ENCODE results near the gene STRA8.
"Not testable (repeated sequence)": the region's sequence is repeated elsewhere in the genome, so short reads cannot be mapped to it uniquely, and the experiment has no call there.

Gene STRA8

DNA sequence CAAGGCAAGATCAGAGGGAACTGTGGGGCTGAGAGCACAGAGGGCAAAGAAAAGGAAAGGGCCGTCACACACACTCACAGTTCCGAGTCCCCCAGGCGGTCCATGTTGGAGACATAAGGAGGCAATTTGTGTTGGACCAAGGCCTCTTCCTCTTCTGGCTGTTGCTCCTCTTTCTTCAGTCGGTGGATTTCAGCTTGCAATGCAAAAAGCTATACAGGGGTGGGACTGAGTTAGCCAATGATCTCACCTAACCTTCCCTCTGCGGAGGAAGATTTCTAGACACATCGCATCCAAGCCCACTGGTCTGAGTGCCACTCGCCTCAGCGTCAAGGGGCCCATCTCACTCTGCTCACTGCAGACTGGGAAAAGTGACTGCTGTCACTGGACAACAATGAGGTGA is 27.8 kb upstream of the STRA8 start:
- no peak for DNase-seq (ENCODE audit: low read depth)

DNA sequence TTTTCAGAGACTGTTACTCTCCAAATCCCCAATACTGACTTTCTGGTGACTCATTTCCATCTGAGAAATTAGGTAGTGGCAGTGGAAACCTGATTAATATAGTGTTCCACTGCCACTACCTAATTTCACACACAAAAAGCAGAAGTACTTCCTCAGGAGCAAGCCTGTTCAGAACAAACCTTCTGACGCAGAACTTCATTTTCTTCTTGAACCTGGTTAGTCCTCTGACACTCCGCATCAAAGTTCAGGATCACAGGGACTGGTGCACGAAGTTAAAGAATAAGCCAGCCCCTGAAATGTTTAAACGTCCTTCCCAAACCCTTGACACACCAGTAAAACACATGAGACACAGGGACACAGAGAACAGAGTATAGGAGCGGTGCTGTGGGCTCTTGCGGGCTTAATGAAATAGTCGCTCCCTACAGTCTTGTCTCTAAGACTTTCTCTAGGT is 26.7 kb upstream of the STRA8 start:
- no peak for DNase-seq (ENCODE audit: low read depth)

DNA sequence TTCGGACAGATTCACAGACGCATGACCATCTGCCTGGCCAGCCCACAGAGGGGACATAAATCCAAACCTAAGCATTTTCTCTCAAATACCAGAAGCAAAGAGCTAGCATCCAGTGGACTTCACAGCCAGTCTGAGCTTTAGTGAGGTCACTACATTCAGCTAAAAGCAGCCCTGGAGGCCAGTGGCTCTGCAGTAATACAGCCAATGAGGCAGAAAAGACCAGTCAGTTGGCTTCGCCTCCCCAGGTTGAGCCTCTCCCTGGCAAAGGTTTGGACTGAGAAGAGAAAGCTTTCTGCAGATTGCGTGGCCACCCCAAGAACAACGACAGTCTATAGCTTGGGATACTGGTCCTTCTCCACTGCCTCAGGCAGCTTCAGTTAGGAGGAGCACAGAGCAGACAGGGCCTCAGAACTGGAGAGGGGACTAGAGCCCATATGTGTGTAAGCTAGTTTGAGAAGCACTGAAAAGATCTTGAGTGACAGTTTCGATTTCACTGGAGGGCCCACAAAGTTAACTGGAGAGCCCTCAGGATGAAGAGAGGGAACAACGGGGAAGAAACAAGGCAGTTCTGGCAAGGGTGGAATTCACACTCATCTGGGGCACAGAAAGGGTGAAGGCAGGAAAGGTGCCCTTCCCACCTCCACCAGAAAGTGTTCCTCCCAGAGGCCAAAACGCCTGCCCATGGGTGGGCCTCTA is 26.1 kb upstream of the STRA8 start:
- no peak for DNase-seq (ENCODE audit: low read depth)

DNA sequence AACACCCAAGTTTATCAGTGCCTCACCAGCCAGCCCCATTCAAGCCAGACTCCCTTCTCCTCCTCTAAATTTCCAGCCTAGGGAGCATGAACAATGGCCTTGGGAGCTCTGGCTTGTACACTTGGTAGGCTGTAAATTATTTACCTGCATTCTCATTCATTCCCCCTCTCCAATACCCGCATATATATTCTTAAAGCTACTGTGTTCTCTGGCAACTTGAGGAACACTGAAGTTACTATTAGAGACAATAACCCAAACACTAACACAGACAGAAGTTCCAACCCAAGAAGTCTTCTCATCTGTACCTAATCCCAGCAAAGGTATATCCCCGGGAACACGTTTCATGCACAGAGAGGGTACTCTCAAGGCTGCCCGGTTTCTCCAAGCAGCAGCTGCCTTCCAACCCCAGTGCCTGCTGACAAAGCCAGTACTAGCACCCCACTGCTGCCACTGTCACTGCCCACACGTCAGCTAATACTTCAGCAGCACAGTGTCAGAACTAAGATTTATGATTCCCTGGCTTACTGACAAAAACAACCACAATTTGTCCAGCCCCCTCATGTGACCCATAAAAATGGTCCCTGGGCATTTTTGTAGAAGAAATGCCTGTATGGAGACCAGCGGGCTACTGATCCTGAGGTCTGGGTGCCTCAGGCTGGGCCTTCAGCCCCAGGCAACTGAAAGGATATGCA is 25.4 kb upstream of the STRA8 start:
- no peak for DNase-seq (ENCODE audit: low read depth)

DNA sequence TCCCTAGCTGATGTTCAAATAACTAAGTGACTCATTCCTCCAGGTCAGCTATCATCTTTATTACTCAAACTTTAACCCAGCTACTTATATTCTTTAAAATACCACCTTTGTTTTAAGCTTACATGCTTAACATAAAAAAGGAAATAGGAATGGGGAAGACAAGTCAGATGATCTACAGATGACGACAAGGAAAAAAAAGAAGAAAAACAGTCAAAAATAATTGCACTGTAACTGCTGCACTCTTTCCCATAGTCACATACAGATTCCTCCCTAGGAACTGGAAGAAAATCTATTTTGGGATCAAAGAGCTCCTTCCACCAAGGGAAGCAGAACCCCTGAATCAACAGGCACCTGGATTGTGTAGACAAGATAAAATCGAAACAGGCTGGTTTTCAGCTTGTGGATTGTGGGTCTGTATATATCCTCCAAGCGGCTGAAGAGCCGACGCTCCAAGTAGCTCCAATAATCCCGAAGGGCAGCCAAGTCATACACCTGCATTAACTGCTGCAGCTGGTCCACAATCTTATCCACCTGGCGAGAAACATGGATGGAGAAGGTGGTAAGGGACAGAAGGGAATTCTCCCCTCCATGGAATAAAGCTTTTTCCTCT is 24.3 kb upstream of the STRA8 start:
- DNase-seq (ENCODE audit: low read depth) = no peak

DNA sequence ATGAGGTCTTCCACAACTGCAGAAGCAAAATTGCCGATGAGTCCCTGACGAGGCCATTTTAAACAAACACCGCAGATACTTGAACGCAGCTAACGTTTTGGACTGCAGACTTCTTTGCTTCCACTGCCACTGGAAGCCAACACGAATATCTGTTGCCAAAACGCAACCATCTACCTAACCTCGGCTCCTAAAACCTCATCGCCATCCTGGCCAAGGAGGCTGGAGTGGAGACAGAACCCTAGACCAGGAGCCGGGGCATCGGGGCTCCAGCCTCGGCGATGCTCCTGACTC is 22.8 kb upstream of the STRA8 start:
- no peak for DNase-seq (ENCODE audit: low read depth)

DNA sequence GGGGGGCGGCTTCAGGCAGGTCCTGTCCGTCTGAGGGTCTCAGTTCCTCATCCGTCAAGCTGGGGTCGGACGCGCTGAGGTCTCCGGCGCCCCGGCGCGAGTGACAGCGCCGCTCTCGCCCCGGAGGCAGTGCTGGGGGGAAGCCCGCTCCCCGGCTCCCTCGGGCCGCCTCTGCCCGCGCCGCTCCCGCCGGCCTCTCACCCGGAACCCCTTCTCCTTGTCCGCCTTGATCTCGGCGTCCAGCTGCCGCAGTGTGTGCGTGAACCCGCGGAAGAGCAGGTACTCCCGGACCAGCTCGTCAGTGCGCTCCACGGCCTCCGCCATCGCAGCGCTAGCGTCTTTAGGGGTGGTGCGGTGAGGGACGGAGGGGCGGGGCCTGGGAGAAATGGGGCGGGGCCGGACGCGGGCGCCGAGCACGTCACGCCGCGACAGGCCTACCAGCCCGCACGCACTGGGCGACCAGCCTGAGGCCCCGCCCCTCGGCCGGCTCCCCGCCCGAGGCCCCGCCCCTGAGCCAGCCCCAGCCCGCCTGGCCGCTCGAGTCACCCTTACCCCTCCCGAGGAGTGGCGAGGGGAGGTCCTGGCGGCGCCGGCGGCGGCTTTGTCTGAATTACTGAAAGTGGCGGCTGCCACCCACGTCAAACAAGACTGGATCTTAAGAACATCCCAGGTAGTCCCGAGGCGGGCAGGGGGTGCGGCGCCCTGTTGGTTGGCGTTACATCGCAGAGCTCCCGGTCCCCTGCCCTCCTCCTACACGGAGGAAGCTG is 22.3 kb upstream of the STRA8 start, which contains the start of gene WDR91:
Gene WDR91 (minus strand): TSS at position 348 of the 767 bp plus-strand sequence. CDS start 24 bp downstream, at position 324.
- peak; percentile 97 for DNase-seq (ENCODE audit: low read depth)

DNA sequence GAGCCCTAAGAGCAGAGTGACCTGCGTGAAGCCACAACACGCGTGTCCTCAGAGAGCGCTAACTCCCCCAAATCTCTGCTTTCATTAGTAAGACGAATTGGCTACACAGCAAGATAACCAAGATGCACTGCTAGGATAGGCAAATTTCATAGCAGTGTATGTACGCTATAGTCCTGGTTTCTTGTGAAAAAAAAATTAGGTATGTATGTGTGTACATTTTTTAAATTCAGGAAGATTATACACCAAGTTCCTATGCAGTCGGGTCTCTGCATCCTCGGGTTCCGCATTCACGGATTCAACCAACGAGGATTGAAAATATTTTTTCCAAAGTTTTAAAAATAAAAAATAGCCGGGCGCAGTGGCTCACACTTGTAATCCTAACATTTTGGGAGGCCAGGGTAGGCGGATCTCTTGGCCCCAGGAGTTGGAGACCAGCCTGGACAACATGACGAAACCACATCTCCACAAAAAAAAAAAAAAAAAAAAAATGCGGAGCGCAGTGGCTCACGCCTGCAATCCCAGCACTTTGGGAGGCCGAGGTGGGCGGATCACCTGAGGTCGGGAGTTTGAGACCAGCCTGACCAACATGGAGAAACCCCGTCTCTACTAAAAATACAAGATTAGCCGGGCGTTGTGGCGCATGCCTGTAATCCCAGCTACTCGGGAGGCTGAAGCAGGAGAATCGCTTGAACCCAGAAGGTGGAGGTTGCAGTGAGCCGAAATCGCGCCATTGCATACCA is 21.5 kb upstream of the STRA8 start:
- not testable (repeated sequence) for DNase-seq (ENCODE audit: low read depth)

DNA sequence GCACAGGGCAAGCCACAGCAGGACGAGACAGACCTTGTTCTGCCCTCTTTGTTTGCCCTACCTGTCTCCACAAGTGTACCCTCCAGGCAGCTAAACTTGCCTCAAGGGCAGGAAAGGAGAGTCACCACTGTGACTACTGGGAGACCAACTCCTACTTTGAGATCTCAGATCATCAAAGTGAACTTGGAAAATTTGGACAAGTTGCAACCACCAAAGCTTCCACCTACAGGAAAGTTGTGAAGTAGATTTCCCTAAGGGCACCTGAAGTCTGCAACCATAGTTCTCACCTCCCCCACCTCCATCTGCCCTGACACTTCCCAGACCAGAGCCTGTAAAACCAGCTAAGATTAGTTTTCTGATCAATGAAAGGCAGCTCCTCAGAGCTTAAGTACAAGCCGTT is 19.8 kb upstream of the STRA8 start:
- no peak for DNase-seq (ENCODE audit: low read depth)

DNA sequence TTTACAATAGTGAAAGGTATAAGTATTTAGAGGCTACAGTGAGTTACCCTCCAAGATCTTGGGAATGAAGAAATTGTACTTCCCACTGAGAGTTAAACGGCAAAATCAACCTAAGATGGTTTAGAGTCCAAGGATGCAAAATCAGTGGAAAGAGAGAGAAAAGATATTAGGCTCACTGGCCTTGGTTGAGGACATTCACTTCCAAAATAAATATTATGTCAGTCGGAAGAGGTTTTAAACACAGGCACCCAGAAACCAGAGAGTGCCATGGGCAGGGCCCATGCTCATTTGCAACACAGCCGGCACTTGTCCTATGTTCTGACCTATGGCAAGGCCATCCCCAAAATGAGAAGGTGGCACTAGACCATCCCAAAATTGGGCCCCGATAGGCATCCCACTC is 18.5 kb upstream of the STRA8 start:
- DNase-seq (ENCODE audit: low read depth) = no peak

DNA sequence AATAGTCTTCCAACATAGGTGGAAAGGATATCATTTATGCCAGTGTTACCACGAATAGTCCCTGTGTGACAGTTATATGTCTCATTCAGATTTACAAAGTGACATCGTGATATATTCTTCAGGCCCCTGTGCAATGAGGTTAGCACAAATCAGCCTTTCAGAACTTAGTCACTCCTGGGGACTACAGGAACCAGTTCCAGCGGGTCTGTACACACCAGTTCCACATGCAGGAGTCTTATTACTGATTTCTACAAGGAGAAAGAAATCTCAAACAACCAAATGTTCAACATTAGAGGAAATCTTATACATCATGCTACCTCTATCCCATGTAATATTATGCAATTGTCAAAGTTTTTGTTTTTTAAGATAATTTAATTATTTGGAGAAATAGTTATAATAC is 17.9 kb upstream of the STRA8 start:
- no peak for DNase-seq (ENCODE audit: low read depth)

DNA sequence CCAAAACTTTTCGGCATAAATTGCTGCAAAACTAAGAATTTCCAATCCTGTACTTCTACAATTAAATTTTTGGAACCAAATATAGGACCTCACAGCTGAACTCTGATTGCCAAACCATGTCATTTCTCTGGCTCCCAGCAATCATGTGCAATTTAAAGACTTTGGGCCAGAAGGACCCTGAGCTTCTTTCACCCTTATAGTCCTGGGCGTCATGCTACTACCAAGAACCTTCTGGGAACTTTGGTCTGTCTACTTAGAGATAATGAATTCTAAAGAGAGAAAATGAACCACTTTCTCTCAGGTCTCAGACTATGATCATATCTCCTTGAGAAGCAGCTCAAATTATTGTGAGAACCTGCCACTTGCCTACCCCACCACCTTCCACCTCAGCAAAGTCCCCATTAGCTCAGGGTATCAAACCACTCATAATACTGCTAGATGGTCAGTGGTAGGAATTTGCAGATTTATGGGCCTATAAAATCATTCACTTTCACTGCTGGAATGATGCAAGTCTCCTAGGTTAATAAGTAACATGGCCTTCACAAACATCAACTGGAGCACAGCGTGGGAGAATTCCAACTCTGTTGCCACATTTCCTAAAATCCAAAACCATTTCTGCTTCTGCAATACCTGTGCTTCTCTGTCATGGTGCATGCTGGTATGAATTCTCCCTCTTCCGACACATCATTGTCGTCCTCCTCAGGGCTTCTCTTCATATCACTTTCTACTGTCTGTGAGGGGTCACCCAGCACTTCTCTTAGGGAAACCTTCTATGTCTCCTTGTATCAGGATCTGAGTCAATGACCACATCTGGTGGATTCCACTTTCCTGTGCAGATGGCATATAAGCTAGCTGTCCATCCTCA is 15.8 kb upstream of the STRA8 start:
- DNase-seq (ENCODE audit: low read depth) = no peak

DNA sequence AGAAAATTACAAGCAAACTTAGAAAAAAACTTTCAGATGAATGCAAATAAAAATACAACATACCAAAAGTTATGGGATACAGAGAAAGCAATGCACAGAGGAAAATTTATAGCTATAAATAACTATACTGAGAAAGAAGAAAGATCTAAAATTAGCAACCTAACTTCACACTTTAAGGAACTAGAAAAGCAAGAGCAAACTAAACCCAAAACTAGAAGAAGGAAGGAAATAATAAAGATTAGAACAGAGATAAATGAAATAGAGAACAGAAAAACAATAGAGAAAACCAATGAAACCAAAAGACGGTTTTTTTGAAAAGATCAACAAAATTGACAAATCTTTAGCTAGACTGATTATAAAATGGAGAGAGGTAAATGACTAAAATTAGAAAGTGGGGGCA is 9.6 kb upstream of the STRA8 start:
- DNase-seq (ENCODE audit: low read depth) = no peak

DNA sequence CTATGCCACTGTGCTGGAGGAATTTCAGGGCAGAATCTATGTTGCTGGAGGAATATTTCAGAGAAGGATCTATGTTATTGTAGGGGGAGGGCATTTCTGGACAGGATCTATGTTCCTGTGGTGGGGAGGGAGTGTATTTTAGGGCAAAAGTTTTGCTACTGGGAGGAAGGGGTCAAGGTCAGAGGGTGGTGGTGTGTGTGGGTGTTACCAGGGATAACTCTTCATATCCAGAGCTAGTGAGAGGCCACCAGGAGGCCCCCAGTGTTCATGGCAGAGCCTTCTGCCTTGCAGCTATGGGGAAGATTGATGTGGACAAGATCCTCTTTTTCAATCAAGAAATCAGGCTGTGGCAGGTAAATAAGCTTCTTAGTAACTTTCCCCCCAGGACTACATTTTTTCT is 2.0 kb upstream of the STRA8 start:
- no peak for DNase-seq (ENCODE audit: low read depth)

DNA sequence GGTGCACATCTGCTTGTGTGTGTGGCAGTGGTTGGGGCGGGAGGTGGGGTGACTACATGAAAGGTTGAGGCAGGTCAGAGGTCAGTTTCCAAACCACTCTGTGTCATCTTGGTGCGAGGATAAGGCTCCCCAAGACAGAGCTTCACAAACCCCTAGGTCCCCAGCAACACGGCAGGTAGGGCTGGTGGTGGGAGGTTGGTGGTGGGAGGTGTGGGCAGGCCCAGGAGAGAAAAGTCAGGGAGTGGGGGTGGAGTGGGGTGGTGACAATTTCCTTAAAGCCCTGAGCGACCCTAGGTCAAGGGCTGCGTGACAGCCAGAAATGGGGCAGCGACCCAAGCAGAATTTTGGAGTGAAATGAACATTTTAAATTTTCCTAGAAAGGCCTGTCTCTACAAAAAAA is 1.6 kb upstream of the STRA8 start:
- DNase-seq (ENCODE audit: low read depth) = no peak

DNA sequence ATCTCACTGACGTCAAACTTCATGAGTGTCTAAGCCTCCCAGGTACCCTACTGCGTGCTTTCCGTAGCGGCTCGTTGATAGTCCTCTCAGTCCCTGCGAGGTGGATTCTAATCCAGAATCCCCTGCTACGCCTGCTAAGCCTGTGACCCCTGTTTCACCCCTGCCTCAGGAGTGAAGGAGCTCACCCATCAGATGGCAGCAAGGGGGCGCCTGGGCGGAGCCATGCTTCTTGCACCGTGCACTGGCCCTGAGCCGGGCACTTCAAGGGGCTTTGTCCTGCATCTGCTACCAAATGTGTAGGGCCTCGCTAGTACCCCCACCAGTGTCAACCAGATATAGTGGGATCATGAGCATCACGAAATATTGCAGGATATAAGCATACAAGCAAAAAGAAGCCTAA is 918 bp upstream of the STRA8 start:
- no peak for DNase-seq (ENCODE audit: low read depth)

DNA sequence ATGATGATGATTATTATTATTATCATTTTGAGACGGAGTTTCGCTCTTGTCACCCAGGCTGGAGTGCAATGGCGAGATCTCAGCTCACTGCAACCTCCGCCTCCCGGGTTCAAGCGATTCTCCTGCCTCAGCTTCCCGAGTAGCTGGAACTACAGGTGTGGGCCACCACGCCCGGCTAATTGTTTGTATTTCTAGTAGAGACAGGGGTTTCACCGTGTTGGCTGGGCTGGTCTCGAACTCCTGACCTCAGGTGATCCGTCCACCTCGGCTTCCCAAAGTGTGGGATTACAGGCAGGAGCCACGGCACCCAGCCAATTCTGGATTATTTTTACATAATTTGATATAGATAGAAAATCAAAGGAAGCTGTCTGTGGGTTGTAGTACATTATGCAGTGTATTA is 457 bp downstream of the STRA8 start:
- DNase-seq (ENCODE audit: low read depth) = not testable (repeated sequence)

DNA sequence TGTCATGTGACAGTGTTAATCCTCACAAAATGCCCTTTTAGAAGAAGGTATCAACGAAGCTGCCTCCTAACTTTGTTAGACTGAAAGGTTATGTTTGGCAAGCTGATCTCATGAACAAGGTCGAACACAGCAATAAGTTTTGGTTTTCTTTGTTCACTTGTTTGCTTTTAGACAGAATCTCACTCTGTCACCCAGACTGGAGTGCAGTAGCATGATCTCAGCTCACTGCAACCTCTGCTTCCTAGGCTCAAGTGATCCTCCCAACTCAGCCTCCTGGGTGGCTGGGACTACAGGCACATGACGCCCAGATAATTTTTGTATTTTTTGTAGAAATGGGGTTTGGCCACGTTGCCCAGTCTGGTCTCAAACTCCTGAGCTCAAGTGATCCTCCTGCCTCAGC is 1.1 kb downstream of the STRA8 start:
- DNase-seq (ENCODE audit: low read depth) = no peak

DNA sequence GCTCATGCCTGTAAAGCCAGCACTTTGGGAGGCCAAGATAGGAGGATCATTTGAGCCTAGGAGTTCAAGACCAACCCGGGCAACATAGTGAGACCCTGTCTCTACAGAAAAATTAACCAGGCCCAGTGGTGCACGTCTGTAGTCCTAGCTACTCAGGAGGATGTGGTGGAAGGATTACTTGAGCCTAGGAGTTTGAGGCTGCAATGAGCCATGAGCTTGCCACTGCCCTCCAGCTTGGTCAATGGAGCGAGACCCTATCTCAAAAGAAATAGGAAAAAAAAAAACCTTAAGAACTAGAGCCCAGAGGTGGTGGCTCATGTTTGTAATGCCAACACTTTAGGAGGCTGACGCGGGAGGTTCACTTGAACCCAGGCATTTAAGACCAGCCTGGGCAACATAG is 2.2 kb downstream of the STRA8 start:
- no peak for DNase-seq (ENCODE audit: low read depth)

DNA sequence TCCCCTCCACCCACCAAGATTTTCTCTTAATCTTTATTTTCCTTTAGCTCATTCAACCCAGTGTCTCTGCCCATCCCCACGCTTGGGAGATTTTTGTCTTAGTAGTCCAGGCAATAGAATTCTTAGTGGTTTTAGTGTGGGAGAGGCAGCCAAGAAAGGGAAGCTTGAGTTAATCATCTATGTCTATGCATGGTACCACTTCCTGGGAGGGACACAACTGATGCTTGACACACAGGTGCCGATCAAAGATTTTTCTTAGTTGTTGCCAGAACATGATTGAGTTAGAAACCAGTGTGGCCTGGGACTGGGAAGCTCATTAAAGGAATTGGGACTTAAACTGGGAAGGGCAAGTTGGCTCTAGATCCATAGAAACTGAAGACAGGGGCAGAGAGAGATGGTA is 3.1 kb downstream of the STRA8 start:
- DNase-seq (ENCODE audit: low read depth) = no peak

DNA sequence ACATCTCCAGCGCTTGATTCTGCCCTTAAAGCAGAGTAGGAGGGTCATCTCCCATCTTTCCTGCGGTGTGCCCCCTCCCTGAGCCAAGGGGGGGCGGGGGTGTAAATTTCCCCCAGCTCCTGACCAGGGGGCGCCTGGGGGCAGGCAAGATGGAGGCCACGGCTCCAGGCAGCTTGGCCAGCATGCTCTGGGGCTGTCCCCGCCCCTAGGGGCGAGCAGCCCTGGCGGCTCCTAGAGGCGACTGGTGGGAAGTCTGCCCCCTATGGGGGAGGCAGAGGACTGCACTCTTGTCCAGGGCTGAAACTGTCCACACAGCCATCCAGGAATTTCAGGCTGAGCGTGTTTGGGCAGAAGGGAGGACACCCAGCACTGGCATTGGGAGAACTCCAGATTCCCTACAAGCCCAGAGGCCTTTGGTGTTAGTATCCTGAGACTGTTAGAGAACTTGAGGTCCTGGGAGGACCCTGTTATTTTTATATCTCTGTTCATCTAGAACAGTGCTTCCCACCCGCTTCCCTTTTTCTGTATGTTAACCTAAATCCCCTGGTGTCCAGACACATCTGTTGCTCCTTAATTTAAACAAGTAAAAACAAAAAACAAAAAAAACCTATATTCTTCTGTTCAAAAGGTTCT is 4.6 kb downstream of the STRA8 start:
- DNase-seq (ENCODE audit: low read depth) = no peak

Measured in activated T-helper 1 cell treated with Interleukin-2 at 50 U/mL for 16 hours (primary cell).